ENCODE results near the gene OR6S1.
"Not testable (repeated sequence)": the region's sequence is repeated elsewhere in the genome, so short reads cannot be mapped to it uniquely, and the experiment has no call there.

DNA sequence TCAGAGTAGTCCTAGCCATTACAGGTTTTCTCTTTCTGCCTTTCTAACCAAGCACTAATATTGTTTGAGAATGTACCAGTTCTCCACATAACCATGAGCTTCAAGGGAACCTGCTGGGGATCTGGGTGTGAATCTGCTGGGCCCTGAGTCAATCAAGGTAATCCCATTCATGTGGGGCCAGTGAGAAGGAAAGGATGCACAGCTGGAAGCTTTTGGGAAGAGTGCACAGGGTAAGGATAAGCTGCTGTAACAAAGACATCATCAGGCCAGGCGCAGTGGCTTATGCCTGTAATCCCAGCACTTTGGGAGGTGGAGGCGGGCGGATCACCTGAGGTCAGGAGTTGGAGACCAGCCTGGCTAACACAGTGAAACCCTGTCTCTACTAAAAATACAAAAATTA is 45.8 kb downstream of the OR6S1 start:
- not testable (repeated sequence) for TF ChIP-seq EZH2 (IDR thresholded peaks at IDR 0.05; ENCODE audit: borderline replicate concordance, insufficient read depth, low read length, poor library complexity, severe bottlenecking); EP300 (conservative IDR thresholded peaks at IDR 0.05; ENCODE audit: poor library complexity, severe bottlenecking); TAF1 (IDR thresholded peaks at IDR 0.05; ENCODE audit: low read depth); POLR2AphosphoS5 (IDR thresholded peaks at IDR 0.05); RAD21 (conservative IDR thresholded peaks at IDR 0.05); SMC3 (conservative IDR thresholded peaks at IDR 0.05; ENCODE audit: poor library complexity); MXI1 (conservative IDR thresholded peaks at IDR 0.05; ENCODE audit: poor library complexity, severe bottlenecking)
- TF ChIP-seq, protein P1, sequence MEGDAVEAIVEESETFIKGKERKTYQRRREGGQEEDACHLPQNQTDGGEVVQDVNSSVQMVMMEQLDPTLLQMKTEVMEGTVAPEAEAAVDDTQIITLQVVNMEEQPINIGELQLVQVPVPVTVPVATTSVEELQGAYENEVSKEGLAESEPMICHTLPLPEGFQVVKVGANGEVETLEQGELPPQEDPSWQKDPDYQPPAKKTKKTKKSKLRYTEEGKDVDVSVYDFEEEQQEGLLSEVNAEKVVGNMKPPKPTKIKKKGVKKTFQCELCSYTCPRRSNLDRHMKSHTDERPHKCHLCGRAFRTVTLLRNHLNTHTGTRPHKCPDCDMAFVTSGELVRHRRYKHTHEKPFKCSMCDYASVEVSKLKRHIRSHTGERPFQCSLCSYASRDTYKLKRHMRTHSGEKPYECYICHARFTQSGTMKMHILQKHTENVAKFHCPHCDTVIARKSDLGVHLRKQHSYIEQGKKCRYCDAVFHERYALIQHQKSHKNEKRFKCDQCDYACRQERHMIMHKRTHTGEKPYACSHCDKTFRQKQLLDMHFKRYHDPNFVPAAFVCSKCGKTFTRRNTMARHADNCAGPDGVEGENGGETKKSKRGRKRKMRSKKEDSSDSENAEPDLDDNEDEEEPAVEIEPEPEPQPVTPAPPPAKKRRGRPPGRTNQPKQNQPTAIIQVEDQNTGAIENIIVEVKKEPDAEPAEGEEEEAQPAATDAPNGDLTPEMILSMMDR (IDR thresholded peaks at IDR 0.05; ENCODE audit: poor library complexity, severe bottlenecking) = not testable (repeated sequence)
- TF ChIP-seq, protein P2, sequence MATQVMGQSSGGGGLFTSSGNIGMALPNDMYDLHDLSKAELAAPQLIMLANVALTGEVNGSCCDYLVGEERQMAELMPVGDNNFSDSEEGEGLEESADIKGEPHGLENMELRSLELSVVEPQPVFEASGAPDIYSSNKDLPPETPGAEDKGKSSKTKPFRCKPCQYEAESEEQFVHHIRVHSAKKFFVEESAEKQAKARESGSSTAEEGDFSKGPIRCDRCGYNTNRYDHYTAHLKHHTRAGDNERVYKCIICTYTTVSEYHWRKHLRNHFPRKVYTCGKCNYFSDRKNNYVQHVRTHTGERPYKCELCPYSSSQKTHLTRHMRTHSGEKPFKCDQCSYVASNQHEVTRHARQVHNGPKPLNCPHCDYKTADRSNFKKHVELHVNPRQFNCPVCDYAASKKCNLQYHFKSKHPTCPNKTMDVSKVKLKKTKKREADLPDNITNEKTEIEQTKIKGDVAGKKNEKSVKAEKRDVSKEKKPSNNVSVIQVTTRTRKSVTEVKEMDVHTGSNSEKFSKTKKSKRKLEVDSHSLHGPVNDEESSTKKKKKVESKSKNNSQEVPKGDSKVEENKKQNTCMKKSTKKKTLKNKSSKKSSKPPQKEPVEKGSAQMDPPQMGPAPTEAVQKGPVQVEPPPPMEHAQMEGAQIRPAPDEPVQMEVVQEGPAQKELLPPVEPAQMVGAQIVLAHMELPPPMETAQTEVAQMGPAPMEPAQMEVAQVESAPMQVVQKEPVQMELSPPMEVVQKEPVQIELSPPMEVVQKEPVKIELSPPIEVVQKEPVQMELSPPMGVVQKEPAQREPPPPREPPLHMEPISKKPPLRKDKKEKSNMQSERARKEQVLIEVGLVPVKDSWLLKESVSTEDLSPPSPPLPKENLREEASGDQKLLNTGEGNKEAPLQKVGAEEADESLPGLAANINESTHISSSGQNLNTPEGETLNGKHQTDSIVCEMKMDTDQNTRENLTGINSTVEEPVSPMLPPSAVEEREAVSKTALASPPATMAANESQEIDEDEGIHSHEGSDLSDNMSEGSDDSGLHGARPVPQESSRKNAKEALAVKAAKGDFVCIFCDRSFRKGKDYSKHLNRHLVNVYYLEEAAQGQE (IDR thresholded peaks at IDR 0.05; ENCODE audit: borderline replicate concordance) = not testable (repeated sequence)

Measured in neural cell (in vitro differentiated cells).